ENCODE measurements around the gene FBXO17.
"Not testable (repeated sequence)": the region's sequence is repeated elsewhere in the genome, so short reads cannot be mapped to it uniquely, and the experiment has no call there.

The FBXO17 gene

GRCh38 chr19:38980583-38981374 lies 5.2 kb upstream of the FBXO17 start:
- in situ Hi-C loops (cut with HindIII; ENCODE audit: low sequenced_read_pairs): no loop called here

DNA sequence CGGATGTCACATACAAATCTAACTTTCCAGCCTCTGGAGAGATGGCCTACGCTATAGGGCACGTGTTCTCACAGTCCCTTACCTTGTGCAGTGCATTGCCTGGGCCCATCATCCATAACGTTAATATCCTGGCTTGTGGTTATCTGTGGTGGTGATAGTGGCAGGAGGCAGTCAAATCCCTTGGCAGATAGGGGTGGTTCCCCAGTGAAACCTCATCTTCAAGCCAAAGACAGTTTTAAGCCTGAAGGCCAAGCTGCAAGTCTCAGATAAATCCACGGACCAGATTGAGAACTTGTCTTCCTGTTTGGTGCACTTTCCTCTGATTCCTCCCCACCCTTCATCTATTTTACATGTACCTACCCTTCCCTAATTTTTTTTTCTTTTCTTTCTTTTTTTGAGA lies 4.3 kb upstream of the FBXO17 start:
- in situ Hi-C loops (cut with HindIII; ENCODE audit: low sequenced_read_pairs): no loop called here

DNA sequence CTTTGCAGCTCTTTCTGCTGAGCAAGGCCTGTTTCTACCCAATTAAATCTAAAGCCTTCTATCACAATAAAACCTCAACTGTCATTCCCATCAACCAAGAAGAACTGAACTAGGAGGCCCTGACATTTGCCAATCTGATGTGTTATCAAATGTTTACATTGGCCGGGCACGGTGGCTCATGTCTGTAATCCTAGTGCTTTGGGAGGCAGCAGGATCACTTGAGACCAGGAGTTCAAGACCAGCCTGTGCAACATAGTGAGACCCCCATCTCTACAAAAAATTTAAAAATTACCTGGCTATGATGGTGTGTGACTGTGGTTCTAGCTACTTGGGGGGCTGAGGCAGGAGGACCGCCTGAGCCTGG lies 2.8 kb upstream of the FBXO17 start:
- in situ Hi-C loops (cut with HindIII; ENCODE audit: low sequenced_read_pairs): no loop called here

GRCh38 chr19:38977445-38978325 lies 2.1 kb upstream of the FBXO17 start:
- in situ Hi-C loops (cut with HindIII; ENCODE audit: low sequenced_read_pairs): no loop called here

DNA sequence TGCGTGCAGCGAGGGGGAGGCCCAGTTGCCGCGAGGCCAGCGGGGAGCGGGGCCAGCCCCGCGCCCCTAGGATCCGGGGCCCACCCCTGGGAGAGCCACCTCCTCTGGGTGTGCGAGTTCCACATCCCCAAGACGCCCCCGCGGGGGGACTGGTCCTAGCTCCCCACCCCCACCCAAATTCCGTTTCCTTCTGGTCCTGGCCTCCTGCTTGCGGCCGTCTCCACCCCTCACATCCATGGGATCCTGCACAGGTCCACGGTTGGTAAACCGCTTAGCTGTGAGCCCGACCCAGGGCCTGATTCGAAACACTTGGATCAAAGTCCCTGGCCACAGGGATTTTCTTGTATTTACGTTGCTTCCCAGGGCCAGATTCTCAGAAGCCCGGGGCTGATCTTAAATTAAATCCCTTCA lies 324 bp upstream of the FBXO17 start:
- in situ Hi-C loops (cut with HindIII; ENCODE audit: low sequenced_read_pairs): no loop called here

DNA sequence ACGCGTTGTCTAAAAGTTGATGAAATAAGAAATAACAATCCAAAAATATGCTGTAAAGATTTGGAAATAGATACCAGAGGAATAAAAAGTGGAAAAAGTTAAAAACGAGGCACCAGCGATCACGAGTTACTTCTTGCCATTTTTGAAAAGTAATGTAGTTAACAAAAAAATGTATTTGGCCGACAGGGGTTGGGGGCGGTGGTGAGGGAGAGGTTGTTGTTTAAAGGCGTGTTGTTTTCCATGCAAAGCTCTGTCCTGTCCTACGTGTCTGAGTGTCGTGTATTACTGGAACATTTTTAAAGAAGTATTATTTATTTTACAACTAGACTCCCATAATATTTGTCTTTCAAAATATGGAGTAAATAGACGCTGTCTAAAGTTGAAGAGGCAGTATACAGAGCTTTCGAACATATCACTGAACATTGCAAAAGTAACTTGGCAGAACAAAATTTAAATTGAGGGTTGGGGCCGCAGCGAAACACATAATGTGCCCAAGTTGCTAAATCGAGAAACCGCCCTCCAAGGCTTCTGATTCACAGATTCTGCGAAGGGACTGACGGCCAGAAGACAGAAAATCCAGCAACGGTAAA lies 823 bp downstream of the FBXO17 start:
- in situ Hi-C loops (cut with HindIII; ENCODE audit: low sequenced_read_pairs): no loop called here

GRCh38 chr19:38971672-38972071 lies 3.9 kb downstream of the FBXO17 start:
- in situ Hi-C loops (cut with HindIII; ENCODE audit: low sequenced_read_pairs): no loop called here

DNA sequence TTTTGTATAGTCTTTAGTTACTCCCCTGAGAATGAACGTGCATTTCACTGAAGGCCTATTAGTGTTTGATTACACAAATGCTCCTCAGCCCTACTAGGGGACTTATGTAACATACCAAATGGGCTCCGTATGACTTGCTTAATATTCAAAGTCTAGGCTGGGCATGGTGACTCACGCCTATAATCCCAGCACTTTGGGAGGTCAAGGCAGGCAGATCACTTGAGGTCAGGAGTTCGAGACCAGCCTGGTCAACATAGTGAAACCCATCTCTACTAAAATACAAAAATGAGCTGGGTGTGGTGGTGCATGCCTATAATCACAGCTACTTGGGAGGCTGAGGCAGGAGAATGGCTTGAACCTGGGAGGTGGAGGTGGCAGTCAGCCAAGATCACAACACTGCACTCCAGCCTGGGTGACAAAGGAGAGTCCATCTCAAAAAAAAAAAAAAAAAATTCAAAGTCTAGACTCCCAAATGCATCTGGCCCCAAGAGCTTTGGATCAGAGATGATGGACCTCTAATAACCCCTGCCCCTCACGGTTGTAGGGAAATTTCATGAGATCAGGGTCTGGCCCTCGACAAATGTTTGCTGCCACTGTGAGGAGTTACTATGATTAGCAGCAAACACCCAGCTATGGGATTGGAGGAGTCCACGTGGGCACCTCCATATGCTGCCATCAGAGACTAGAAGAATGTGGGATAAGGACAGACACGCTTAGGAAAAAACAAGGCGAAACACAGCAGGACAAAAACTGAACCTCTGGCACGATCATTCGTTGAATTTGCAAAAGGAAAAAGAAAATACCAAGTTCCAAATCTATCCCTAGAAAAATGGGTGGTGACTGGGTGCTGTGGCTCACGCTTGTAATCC lies 4.6 kb downstream of the FBXO17 start:
- in situ Hi-C loops (cut with HindIII; ENCODE audit: low sequenced_read_pairs): no loop called here

GRCh38 chr19:38966149-38966548 lies 9.4 kb downstream of the FBXO17 start:
- in situ Hi-C loops (cut with HindIII; ENCODE audit: low sequenced_read_pairs): not testable (repeated sequence)

DNA sequence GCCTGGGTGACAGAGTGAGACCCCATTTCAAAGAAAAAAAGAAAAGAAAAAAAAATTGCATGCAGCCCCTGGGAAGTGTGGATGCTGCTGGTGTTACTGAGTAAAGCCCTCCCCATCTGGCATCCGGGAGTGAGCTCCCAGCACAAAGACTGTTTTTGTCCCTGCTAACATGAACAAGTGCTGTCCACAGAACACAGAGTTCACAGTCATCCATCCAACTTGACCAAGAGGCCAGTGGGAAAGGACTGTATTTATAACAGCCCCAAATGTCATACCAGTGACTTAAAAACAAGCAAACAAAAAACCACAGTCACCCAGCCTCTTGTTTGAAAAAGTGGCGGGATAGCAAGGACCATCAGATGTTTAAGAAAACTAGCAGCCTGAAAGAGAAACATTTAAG lies 10.8 kb downstream of the FBXO17 start:
- in situ Hi-C loops (cut with HindIII; ENCODE audit: low sequenced_read_pairs): no loop called here

DNA sequence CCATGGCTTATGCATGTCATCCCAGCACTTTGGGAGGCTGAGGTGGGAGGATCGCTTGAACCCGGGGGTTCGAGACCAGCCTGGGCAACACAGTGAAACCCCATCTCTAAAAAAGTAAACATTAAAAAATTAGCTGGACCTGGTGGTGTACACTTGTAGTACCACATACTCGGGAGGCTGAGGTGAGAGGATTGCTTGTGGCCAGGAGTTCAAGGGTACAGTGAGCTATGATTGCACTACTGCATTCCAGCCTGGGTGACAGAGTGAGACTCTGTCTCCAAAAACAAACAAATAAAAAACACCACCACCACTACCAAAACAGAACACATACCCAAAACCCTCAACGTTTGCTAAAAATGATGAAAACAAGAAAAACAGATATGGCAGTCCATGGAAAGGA lies 15.9 kb downstream of the FBXO17 start:
- in situ Hi-C loops (cut with HindIII; ENCODE audit: low sequenced_read_pairs): no loop called here

GRCh38 chr19:38958301-38958700 lies 17.2 kb downstream of the FBXO17 start:
- in situ Hi-C loops (cut with HindIII; ENCODE audit: low sequenced_read_pairs): no loop called here

DNA sequence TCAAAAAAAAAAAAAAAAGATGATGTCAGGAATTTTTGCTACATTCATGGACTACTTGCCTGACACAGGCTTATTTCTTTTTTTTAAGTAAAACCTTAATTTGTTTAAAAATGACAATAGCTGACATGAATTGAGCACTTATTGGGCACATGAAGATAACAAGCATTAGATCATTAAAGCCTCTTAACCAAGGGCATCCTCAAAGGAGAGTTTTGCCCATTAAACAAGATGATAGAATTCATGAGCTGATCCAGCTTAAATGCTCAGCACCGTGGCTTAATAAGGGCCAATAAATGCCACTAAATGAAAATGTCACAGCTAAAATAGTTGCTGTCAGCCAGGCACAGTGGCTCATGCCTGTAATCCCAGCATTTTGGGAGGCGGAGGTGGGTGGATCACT lies 19.3 kb downstream of the FBXO17 start:
- in situ Hi-C loops (cut with HindIII; ENCODE audit: low sequenced_read_pairs): no loop called here

DNA sequence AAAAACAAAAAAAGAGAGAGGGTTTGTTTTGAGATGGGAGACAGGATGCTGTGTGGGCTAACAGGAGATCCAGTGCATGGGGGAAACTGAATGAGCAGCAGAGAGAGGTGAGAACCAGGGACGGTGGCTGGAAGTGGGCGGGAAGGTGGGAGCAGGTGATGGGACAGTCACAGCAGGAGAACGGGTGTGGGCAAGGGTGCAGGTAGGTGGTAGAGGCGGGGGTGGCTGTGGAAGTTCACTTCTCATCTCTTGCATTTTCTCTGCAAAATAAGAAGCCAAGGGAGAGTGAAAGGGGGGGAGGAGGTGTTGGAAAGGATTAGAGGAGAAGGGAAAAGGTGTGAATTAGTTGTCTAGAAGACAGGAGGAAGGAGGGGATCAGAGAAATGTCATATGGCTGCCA lies 21.9 kb downstream of the FBXO17 start:
- in situ Hi-C loops (cut with HindIII; ENCODE audit: low sequenced_read_pairs): no loop called here

DNA sequence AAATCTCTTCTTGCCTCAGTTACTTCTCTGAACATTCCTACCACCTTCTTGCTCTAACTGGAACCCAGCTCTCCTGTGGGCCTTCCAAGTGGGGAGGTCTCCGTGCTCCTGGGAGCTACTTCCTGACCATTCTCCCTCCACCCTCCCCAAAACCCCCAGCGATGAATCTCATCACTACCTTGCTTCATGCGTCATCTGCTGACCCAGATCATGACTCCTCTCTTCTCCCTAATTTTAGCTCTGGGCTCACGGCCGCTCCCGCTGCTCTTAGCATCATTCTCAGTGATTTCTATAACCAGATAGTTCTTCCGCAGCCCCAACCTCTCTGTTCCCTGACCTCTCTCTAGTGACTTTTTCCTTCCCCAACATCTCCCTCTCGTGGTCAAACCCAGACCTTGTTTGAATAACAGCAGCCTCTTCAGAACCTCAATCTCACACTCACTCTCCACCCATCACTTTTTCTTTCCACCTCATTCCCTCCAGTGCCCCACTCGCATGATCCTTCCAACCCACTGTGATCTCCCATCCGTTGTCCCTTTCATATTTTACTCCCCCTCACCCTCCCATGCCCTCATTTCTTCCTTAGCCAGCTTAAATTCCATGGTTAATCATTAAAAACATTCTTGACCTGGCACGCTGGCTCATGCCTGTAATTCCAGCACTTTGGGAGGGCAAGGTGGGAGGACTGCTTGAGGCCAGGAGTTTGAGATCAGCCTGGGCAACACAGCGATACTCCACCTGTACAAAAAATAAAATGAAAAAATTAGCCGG lies 23.0 kb downstream of the FBXO17 start:
- in situ Hi-C loops (cut with HindIII; ENCODE audit: low sequenced_read_pairs): no loop called here

DNA sequence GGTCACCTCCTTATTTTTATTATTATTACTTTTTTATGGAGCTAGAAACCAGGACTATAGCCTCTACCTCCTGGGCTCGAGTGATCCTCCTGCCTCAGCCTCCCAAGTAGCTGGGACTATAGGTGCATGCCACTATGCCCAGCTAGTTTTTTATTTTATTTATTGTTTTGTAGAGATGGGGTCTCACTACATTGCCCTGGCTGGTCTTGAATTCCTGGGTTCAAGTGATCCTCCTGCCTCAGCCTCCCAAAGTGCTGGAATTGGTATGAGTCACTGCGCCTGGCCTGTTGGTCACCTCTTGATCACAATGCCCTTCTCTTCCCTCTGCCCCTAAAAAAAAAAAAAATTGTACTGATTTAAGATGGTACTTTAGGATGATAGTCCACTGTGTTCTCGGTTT lies 24.4 kb downstream of the FBXO17 start:
- in situ Hi-C loops (cut with HindIII; ENCODE audit: low sequenced_read_pairs): no loop called here

GRCh38 chr19:38949580-38950367 lies 25.8 kb downstream of the FBXO17 start:
- in situ Hi-C loops (cut with HindIII; ENCODE audit: low sequenced_read_pairs): no loop called here

DNA sequence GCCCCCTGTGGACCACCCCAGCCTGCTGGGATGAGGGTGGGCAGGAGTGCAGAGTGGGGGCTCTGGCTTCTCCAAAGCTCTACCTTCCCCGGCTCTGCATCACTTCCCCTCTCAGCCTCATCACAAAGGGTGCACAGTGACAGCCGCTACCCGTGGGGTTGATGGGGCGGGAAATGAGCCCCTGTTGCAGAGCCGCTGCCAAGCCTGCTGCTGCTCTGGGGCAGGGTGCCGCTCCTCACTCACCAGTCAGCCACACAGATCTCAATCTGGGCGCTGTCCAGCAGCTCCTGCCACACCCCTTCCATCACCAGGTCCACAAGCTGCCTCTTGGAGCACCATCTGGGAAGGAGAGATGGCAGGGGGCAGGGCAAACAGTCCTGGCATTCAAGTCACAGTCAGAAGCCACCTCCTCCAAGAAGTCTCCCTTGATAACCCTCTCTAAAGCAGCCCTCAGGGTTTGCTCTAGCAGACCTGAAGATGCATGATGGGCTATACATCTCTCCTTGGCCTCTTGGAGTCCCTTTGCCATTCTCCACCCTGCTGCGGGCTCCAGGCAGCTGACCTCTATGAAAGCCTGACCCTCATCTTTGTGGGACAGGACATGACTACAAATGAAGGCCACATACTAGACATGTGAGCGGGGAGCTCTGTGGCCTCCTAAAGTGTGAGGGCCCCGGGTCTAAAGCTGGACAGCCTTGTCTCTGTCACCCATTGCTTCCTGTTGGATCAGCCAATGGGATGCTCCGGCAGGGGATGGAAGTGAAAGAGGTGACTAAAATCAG lies 29.1 kb downstream of the FBXO17 start:
- in situ Hi-C loops (cut with HindIII; ENCODE audit: low sequenced_read_pairs): no loop called here

All from DLD1 (cell line).